HG03039 (cell line): Measurements from ENCODE around the gene MESD.

Experiments used
- ATAC-seq: cut with Tn5 transposase; IDR thresholded peaks from one replicate; pipeline ENCODE4 v1.9.1; 2021; ENCODE audit warnings: mild to moderate bottlenecking, moderate library complexity; ENCODE audit not compliant: unreplicated experiment

The MESD gene

DNA sequence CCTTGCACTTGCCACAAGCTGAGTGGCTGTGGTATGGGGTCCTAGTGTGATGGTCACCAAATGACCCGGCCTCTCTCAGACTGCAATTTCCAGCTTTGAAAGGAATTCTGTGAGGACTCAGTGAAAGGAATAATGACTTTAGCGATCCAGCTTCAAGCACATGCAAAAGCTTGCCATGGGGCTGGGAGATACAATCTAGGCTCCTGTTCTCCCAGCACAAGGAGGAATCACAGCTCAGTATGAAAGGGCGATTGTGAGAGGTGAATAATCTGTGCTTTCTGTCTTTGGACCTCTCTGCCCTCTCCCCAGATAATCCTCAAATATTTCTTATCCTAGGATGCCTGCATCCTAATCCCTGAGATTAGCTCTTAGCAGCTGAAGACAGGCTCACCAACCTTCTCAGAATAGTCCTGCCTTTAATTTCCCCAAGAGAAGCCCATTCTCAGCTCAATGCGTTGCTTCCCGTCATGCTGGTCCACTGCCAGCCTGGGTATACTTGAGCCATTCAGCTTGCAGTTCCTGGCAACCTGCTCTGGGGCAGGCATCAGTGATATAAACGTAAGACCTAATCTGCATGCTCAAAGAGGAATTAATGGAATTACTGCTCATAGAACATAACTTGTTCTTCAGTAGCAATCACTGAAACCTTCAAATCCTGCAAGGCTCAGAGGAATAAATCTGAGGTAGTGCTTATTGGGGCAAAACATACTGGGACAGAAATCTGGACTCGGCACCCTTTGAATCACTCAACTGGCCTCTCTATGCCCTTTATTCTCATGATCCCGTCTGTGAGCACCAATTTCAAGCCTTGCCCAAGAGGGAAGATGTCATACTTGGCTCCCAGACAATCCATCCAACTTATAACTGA lies 26.2 kb upstream of the MESD start:
- no peak for ATAC-seq

DNA sequence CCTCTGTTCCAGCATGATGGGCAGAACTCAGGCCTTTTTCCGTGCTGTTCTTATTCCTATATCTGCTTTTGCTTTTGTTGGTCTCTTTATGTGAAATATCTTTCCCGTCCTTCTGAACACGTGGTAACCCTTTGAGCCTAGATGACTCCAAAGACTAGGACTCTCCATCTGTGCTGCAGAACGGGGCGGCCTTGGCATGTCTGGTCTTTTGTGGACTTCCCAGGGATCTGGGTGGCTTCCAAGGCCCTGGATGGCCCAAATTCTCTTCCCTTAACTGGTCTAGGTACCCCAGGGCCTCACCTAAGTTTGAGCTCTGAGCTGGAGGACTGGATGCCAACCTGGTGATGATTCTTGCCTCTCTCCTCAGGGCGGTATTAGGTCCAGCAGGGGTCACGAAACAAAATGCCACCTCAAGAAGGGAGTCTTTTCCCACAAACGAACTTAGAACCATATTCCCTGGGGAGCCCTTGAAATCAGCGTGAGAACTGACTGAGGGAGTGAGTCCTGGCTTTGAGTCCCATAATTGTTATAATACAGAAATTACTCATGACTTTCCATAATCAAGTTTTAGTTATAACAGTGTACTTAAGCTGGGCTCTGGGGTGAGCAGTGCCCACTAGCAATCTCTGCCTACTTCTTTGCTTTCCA lies 25.0 kb upstream of the MESD start:
- ATAC-seq: no peak

DNA sequence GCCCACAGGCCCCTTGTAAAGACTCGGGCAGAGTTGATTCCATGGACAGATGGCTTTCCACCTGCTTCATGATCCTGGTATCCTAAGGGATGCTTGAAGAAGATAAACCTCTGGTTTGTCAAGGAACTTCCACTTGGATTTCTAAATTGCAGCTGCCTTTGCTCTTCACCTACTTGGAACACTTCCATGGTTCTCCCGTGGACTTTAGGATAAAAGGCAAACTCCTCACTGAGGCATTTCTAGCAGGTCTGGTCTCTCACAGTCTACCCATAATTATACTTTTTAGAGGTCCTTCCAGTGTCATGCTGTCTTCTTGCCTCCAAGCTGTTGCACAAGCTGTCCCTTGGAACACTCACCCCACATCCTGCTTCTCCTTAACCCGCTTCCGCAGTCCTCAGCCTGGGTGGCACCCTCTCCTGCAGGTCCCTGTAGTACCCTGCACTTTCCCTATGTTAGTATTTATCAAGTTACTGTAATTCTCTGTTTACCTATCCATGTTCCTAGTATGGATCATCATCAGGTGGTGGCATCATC lies 23.8 kb upstream of the MESD start:
- ATAC-seq: no peak

DNA sequence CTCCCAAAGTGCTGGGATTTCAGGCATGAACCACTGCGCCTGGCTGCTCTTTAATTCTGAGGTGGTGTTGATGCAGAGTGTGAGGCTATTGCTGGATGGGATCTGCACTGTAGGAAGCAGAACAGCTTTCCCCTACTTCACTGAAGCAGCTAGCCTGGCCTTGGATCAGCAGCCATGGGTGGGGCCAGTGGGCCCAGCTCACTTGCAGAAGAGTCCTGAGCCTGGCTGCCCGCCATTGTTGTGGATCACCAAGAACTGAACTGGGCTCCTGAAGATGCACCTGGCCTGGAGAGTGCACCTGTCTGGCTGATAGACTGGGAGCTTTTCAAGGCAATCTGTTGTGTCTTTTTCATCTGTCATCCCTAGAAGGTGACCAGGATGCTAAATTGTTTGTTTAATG lies 23.0 kb upstream of the MESD start:
- no peak for ATAC-seq

DNA sequence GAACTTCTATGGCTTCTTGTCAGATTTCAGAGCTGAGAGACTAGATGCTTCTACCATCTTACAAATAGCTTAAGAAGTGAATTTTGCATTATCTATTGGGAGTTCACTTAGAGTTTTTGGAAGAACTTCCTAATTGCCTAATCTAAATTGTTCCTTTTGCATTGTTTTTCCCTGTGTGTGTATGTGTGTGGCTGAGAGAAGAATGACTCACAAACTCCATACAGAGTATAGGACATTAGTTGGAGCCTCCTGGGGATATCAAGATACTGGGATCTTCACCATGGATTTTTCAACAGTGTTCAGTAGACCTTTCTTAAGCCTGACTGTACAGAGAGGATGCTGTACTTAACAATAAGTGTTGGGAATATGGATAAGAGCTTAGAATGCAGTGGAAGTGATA lies 22.0 kb upstream of the MESD start:
- no peak for ATAC-seq

DNA sequence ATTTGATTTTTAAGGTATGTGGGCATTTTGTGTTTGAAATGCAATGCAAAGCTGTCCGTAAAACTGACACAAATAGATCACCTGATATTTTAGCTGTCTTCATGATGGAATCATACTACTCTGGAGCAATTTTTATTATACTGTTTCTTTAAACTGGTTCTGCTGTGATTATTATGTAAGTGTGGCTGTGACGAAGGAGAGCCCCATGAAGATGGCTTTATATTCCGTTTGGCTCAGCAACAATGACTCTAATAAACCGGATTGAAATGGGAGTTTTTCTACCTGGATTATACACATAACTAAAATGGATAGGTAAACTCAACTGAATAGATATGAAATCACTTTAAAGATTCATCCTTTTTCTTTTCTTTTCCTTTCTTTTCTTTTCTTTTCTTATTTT lies 20.5 kb upstream of the MESD start:
- no peak for ATAC-seq

DNA sequence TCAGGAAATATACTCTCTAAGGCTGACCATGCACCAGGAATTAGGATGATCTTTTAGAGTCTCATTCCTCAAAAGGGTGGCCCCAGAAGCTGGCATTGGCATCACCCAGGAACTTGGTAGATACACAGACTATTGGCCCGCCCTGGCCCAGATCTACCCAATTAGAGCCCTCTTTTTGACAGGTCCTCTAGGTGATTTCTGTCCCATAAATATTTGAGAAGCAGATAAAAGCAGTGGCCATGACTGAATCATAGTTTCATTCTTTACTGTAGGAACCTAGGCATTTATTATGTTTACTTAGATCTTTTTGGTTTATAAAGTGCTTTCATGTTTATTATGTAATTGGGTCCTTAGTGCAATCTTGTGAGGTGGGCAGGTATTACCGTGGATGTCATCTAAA lies 18.7 kb upstream of the MESD start:
- ATAC-seq: no peak

DNA sequence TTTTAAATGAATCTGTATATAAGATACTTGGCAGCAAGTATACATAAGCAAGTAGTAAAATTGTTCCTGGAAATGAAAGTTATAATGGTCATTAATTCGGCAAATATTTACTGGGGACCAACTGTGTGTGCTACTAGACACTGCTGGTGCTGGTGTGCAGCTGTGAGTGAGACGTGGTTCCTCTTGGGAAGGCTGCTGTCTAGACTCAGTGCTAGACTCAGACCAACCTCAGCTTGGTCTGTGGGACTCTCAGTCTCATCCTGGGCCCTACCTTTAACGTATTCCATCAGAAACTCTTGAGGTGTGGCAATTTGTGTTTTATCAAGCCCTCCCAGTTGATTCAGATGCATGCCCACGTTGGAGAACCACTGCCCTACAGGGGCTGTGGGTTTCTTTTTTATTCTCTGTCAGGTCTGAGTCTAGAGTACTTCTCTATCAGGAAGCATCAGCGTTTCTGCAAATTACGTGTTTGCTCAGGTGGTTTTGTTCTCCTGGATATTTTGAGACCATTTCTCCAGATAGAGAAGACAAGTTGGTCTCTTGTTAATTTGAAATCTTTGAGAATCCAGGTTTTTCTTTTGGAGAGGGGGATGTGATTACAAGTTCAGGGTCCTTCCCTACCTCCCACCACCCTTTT lies 17.9 kb upstream of the MESD start:
- no peak for ATAC-seq

DNA sequence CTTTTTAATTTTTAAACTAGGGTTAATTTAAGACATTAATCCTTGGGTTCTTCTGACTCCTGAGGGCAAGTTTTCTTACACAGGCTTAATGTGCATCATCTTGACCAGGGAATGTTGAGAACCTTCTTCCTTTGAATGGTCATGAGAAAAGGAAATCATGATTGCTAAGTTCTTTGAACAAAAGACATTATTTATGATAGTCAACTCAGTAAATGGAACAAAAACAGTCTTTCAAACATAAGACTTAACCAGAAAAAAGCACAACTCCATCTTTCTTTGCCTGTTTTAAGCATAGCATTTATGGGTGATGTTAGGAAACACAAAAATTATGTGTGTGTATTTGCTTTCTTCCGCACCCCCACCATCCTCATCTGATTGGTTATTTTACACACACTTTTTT lies 16.5 kb upstream of the MESD start:
- ATAC-seq: no peak

DNA sequence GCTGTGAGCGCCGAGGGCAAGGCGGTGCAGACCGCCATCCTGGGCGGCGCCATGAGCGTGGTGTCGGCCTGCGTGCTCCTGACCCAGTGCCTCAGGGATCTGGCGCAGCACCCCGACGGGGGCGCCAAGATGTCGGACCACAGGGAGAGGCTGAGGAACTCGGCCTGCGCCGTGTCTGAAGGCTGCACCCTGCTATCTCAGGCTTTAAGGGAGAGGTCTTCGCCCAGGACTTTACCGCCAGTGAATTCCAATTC lies 13.4 kb upstream of the MESD start:
- no peak for ATAC-seq

DNA sequence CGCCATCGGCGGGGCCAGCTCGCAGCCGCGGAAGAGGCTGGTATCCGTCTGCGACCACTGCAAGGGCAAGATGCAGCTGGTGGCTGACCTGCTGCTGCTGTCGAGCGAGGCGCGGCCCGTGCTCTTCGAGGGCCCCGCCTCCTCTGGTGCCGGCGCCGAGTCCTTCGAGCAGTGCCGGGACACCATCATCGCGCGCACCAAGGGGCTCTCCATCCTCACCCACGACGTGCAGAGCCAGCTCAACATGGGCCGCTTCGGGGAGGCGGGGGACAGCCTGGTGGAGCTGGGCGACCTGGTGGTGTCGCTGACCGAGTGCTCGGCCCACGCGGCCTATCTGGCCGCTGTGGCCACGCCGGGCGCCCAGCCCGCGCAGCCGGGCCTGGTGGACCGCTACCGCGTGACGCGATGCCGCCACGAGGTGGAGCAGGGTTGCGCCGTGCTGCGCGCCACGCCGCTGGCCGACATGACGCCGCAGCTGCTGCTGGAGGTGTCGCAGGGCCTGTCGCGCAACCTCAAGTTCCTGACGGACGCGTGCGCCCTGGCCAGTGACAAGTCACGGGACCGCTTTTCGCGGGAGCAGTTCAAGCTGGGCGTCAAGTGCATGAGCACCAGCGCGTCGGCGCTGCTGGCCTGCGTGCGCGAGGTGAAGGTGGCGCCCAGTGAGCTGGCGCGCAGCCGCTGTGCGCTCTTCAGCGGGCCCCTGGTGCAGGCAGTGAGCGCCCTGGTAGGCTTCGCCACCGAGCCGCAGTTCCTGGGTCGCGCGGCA lies 12.9 kb upstream of the MESD start:
- ATAC-seq: no peak

DNA sequence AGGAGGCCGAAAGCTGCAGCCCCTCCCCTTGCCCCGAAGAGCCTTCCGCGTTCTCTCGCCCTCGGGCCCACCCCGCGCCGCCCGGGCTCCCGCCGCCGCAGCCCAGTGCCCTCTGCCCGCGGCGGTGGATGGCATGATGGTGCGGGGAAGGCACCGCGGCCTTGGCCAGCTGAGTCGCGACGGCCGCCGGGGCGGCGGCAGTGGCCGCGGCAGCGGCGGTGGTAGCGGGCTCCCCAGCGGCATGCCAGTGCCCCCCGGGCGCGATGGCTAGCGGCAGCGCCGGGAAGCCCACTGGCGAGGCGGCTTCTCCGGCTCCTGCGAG lies 12.4 kb upstream of the MESD start:
- no peak for ATAC-seq

DNA sequence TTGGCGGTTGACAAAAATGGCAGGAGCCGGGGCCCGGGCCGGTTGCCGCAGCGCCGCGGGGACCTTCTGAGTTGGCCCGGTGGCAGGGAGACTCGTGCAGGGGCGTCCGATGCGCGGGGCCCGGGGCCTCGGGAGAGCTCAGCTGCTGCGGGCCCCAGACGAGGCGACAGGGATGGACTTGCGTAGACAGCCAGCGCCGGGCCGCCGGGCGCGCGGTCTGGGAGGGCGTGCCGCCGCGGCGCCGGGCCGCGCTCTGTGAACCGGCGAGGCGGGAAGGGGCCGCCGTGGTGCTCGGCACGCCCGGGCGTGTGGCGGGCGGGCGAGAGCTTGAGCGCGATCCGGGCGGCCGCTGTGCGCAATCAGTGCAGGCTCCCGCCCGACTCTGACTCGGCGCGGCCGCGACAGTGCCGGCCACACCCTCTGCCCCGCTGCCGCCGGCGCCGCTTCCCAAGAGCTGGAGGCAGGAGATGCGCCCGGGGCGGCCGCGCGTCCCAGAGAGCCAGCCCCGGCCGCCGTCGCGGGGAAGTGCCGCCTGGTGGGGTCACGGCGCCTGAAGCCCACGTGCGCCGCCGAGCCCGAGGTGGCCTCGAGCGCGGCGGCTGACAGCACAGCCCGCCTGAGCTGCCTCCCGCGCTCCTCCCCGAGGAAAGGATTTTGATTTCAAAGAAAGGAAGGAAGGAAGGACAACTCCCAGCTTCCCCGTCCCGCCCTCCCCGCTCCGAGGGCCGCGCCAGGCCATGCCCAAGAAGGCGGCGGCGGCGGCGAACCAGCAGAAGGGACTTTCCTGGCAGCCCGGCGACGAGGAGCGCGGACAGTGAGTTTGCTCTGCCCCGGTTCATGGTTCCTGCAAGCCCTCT lies 11.8 kb upstream of the MESD start:
- ATAC-seq: peak; percentile 30

DNA sequence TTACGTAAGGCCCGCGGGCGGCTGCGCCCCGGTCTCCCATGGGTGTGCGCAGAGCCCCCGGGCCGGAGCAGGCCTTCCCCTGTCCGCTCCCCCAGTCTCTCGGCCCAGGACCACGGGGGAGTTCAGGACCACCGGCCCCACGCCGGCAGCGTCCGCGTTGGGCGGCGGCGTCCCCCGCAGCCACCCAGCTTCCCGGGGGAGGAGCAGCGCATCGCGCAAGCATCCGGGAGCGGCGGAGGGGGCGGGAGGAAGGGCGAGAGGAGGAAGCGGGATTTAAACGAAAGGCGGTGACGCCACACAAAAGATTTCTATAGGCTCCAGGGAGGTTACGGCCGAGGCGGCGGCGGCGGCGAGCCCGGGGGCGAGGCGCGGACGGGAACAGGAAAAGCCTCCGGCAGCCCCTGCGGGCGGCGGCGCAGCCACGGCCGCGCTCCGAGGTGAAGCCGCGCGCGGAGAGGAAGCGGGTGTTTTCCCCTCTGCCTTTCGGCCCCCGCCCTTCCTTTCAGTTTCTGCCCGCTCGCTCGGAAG lies 11.1 kb upstream of the MESD start, which contains the start of gene TLNRD1:
TLNRD1 (plus strand) TSS at position 300 of the 528 bp plus-strand sequence. CDS start 1,349 bp downstream, outside the sequence.
- ATAC-seq: peak; percentile 56

DNA sequence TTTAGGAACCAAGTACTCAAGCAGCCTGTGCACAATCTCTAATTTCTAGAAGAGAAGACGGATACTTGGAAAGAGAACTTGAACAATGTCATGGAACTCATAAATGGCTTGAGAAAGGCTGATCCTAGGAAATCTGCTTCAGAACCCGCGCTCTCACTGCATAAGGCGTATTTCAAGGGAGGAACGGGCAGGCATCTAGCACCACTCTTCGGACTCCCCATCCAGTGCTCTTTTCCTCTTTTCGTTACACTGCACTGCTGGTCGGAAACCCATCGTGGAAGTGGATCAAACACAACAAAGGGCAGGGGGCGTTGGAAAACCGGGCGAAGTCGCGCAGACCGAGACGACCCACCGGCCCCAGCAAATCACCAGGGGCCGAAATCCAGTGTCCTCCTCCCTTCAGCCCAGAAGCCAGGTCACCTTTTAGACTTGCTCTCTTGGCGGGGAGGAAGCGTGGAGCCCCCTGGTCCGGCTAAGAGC lies 10.6 kb upstream of the MESD start:
- no peak for ATAC-seq

DNA sequence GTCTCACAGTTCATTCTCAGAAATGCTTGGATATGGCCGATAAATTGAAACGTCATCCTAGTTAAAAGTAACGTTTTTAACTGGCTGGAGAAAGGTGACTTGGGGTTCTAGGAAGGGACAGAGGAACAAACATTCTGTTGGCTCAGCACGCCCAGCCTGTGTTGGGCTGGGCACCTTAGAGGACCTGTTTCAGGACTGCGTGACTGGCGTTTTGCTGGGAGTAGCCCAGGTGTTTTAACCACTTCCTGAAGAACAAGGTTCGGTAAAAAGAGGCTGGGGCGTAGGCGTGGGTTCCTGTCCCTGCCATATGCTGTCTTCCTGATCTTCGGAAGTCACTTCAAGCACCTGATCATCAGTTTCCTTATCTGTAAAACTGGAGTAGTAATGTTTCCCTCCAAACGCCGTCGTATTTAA lies 10.0 kb upstream of the MESD start:
- no peak for ATAC-seq

DNA sequence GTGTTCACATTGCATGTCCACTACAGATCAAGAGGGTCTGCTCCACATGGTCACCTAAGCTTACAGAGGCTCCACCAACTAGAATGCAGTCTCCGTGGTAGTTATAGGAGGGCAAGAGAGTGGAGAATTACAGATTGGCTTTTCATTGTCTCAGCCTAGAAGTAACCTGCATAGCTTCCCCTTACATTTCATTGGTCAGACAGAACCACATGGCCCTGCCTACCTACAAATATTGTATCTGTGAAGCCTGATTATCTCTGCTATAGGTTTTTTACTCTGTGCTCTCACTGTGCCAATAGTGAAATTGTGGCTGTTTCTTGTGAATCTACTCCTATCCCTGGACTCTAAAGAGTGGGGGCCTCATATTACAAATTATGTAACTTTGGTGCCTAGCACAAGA lies 8.6 kb upstream of the MESD start:
- ATAC-seq: no peak

DNA sequence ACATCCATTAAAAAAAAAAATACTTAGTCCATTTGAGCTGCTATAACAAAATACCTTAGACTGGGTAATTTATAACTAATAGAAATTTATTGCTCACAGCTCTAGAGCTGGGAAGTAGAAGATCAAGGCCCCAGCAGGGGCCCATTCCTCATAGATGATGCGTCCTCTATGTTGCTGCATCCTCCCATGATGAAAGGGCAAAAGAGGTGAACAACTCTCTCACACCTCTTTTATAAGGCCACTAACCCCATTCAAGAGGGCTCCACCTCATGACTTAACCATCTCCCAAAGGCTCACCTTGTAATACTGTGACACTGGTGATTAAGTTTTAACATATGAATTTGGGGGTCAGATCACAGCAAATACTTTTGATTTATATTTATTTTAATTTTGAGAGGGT lies 8.1 kb upstream of the MESD start:
- ATAC-seq: no peak

DNA sequence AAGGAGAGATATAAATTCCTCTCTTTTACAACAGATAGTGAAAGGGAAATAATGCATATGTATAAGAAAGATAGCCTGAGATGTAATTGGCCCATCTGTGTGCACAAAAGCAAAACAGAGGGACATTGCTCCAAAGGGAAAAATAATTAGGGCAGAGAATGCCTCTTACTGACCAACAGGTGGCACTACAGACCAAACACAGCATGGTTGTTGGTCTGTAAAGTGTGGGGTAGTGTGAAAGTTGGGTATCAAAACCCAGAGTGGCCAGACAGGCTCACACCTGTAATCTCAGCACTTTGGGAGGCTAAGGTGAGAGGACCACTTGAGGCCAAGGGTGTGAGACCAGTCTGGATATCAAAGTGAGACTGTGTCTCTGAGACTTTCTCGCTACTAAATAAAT lies 6.6 kb upstream of the MESD start:
- no peak for ATAC-seq

DNA sequence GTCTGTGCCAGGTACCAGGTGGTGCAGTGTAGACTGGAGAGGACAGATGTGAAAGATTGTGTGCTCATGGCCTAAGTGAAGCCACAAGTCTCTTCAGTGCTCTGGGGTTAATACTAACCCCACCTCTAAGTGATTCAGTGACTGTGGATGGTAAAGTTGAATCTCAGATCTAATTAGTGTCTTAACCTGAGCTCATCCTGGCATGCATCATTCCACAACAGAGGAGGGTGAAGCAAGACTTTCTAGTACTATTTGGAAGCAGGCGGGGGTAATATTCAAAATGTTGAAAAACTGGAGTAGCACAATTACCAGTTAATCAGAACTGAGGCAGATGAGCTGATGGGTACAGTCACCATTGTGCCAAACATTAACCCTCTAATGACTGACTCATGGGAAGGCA lies 2.8 kb upstream of the MESD start:
- no peak for ATAC-seq
